ENCODE data around the gene PIP5KL1. TPM values are rescaled to one million over a fixed set of nuclear protein-coding genes. Genes with fewer than 3 reads are reported as not detected.

PIP5KL1 gene
- total and polyA plus RNA-seq, 9 donors = 0.10 to 4.0 (median 1.9) TPM

- Histone ChIP-seq H3K27ac (peak overlapping the region in 1 of 2 donors; percentile 82), H3K9me3 (no peaks in the 10 kb centered on the region), H3K4me3 (no peak overlapping the region), H3K27me3 (no peaks in the 10 kb centered on the region), H3K4me1 (ENCODE audit: insufficient read depth) (peaks cover 47% of the 10 kb centered on the region), H3K36me3 (no peaks in the 10 kb centered on the region)
- DNase-seq = peak in 1 of 5 donors; percentile 22
- intact Hi-C loops (cut with DNase I) = no loop called here
- TF ChIP-seq, protein P1, sequence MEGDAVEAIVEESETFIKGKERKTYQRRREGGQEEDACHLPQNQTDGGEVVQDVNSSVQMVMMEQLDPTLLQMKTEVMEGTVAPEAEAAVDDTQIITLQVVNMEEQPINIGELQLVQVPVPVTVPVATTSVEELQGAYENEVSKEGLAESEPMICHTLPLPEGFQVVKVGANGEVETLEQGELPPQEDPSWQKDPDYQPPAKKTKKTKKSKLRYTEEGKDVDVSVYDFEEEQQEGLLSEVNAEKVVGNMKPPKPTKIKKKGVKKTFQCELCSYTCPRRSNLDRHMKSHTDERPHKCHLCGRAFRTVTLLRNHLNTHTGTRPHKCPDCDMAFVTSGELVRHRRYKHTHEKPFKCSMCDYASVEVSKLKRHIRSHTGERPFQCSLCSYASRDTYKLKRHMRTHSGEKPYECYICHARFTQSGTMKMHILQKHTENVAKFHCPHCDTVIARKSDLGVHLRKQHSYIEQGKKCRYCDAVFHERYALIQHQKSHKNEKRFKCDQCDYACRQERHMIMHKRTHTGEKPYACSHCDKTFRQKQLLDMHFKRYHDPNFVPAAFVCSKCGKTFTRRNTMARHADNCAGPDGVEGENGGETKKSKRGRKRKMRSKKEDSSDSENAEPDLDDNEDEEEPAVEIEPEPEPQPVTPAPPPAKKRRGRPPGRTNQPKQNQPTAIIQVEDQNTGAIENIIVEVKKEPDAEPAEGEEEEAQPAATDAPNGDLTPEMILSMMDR (IDR thresholded peaks at IDR 0.05) = no peak
- TF ChIP-seq EP300 (IDR thresholded peaks at IDR 0.05) (no peak), POLR2A (IDR thresholded peaks at IDR 0.05) (no peak)
- 92 to 94% (median 93%) methylated on average over 13 of the region's 13 CpGs for WGBS, 3 donors
These were observed 31.1 kb upstream of the PIP5KL1 start for GRCh38 chr9:127961613-127962155.

DNA sequence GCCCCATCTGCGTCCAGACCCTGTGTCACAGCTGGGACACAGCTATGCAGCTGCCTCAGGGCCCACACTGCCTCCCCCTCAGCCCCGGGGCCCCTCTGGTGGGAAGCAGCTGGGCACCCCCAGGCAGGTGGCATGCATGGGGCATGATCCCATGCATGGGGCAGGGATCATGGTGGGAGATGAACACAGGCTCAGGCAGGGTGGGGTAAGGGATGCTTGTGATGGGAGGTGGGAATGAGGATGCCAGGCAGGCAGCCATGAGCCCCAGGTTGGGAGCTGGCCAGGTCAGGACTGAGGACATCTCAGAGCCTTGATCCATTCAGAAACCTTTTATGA is 30.5 kb upstream of the PIP5KL1 start:
- TF ChIP-seq EP300 (IDR thresholded peaks at IDR 0.05) (no peak), POLR2A (IDR thresholded peaks at IDR 0.05) (no peak)
- TF ChIP-seq, protein P1 (IDR thresholded peaks at IDR 0.05) = no peak
- H3K9me3 ChIP-seq = no peaks in the 10 kb centered on the region
- no peak overlapping the region for H3K4me3 ChIP-seq
- intact Hi-C loops (cut with DNase I) = no loop called here
- peaks cover 43% of the 10 kb centered on the region for H3K4me1 ChIP-seq (ENCODE audit: insufficient read depth)
- H3K36me3 ChIP-seq = no peaks in the 10 kb centered on the region
- peak in 1 of 5 donors; percentile 25 for DNase-seq
- H3K27ac ChIP-seq = peak overlapping the region in 1 of 2 donors; percentile 82
- no peaks in the 10 kb centered on the region for H3K27me3 ChIP-seq
- 84 to 96% (median 88%) methylated on average over 2 of the region's 2 CpGs for WGBS, 3 donors

GRCh38 chr9:127960410-127961154 is 30.0 kb upstream of the PIP5KL1 start:
- intact Hi-C loops (cut with DNase I) = no loop called here
- no peak for DNase-seq
- H3K27me3 ChIP-seq = no peaks in the 10 kb centered on the region
- H3K27ac ChIP-seq = peak overlapping the region in 1 of 2 donors; percentile 2
- WGBS, 3 donors = 44 to 57% (median 54%) methylated on average over 9 to 11 of the region's 11 CpGs
- peaks cover 40% of the 10 kb centered on the region for H3K4me1 ChIP-seq (ENCODE audit: insufficient read depth)
- no peak overlapping the region for H3K4me3 ChIP-seq
- TF ChIP-seq POLR2A (IDR thresholded peaks at IDR 0.05) (no peak), EP300 (IDR thresholded peaks at IDR 0.05) (no peak)
- TF ChIP-seq, protein P1 (IDR thresholded peaks at IDR 0.05) = no peak
- no peaks in the 10 kb centered on the region for H3K9me3 ChIP-seq
- H3K36me3 ChIP-seq = no peaks in the 10 kb centered on the region

- no peaks in the 10 kb centered on the region for H3K27me3 ChIP-seq
- no peak overlapping the region for H3K4me3 ChIP-seq
- no peaks in the 10 kb centered on the region for H3K9me3 ChIP-seq
- 90 to 95% (median 93%) methylated on average over 2 of the region's 2 CpGs for WGBS, 3 donors
- intact Hi-C loops (cut with DNase I) = no loop called here
- peak overlapping the region in 1 of 2 donors; percentile 2 for H3K27ac ChIP-seq
- peaks cover 43% of the 10 kb centered on the region for H3K4me1 ChIP-seq (ENCODE audit: insufficient read depth)
- no peaks in the 10 kb centered on the region for H3K36me3 ChIP-seq
- no peak for TF ChIP-seq POLR2A (IDR thresholded peaks at IDR 0.05)
- TF ChIP-seq EP300 (IDR thresholded peaks at IDR 0.05) = no peak
- TF ChIP-seq, protein P1 (IDR thresholded peaks at IDR 0.05) = no peak
- DNase-seq = no peak
These were observed 29.3 kb upstream of the PIP5KL1 start for GRCh38 chr9:127959841-127960409.

Data from ovary (tissue), 9 donors.